Panc1 (cell line): ENCODE data around the gene MSH2. TPM values are rescaled to one million over a fixed set of nuclear protein-coding genes. Genes with fewer than 3 reads are reported as not detected.

ENCODE experiments used
- ATAC-seq: fragments of 200-7000 bp; cut with Tn5 transposase; 2 replicates; pipeline ENCODE4 v1.9.1; 2020; ENCODE audit warnings: mild to moderate bottlenecking, moderate library complexity
- BruUV-seq: library from RNA; stranded (reverse); fragments of 400-500 nt; replicated peaks from 2 replicates; lab custom pipeline; 2021; lab: Mats Ljungman, UMichigan
- CTCF ChIA-PET: fragments of 300-600 bp; sonication (Branson Sonifier 250); formaldehyde crosslinking; loops from one replicate; lab custom pipeline; 2022; ENCODE audit warnings: antibody characterized with exemption; lab: Charles Lee
- POLR2A ChIA-PET: fragments of 300-600 bp; sonication (Branson Sonifier 250); formaldehyde crosslinking; loops from one replicate; lab custom pipeline; 2022; ENCODE audit warnings: antibody characterized with exemption; lab: Charles Lee
- DNase-seq: peaks from one replicate; pipeline ENCODE4 v3.0.0-alpha.2; 2010; ENCODE audit warnings: low read depth, low spot score
- H3K27ac ChIP-seq: 2 replicates; pipeline ENCODE4 v1.5.1; 2011; ENCODE audit warnings: mild to moderate bottlenecking, low read length, inconsistent platforms
- H3K27me3 ChIP-seq: fragments of 200-500 bp; sonication (Bioruptor generic); 2 replicates; pipeline ENCODE4 v1.6.0; 2014; ENCODE audit warnings: low read length, inconsistent platforms; ENCODE audit not compliant: control insufficient read depth, insufficient read depth
- H3K36me3 ChIP-seq: fragments of 200-500 bp; sonication (Bioruptor generic); 2 replicates; pipeline ENCODE4 v1.5.1; 2014; ENCODE audit warnings: inconsistent platforms, mild to moderate bottlenecking, low read length, moderate library complexity; ENCODE audit not compliant: control insufficient read depth, insufficient read depth
- H3K4me1 ChIP-seq: 2 replicates; pipeline ENCODE4 v1.5.1; 2011; ENCODE audit warnings: inconsistent platforms, mild to moderate bottlenecking, low read length, moderate library complexity; ENCODE audit not compliant: control insufficient read depth, insufficient read depth
- H3K4me3 ChIP-seq, 2 experiments: 2 replicates each; pipeline ENCODE4 v1.5.1; 2011 to 2012; ENCODE audit warnings: low read depth in 2 of 2, low read length in 2 of 2, mild to moderate bottlenecking in 2 of 2, inconsistent platforms in 1 of 2, moderate library complexity in 1 of 2
- H3K9me3 ChIP-seq: fragments of 200-500 bp; sonication (Bioruptor generic); 2 replicates; pipeline ENCODE4 v1.5.1; 2014; ENCODE audit warnings: low read depth, mild to moderate bottlenecking, inconsistent platforms, low read length, moderate library complexity; ENCODE audit not compliant: control insufficient read depth, insufficient read depth
- POLR2AphosphoS5 ChIP-seq: IDR thresholded peaks from 2 replicates; pipeline ENCODE4 v1.6.1; 2012; ENCODE audit warnings: mild to moderate bottlenecking, low read depth, low read length, moderate library complexity
- SIN3A ChIP-seq: IDR thresholded peaks from 2 replicates; pipeline ENCODE4 v1.6.1; 2012; ENCODE audit warnings: low read depth, mild to moderate bottlenecking, low read length, moderate library complexity, borderline replicate concordance; ENCODE audit not compliant: insufficient read depth
- TCF7L2 ChIP-seq: IDR thresholded peaks from 2 replicates; pipeline ENCODE4 v1.6.1; 2011; ENCODE audit warnings: mild to moderate bottlenecking, low read depth, low read length, inconsistent platforms
- in situ Hi-C: cut with HindIII; loops from 2 replicates; pipeline ENCODE4 v1.10.0; 2016; ENCODE audit warnings: low sequenced_read_pairs, low pct_unique_long_range_greater_than_20kb
- intact Hi-C: fragments of 100-400 bp; cut with micrococcal nuclease; formaldehyde crosslinking; loops from one replicate; pipeline ENCODE4 v1.10.0; 2022; ENCODE audit not compliant: unreplicated experiment
- total RNA-seq: library from RNA; stranded (reverse); gene quantifications from one replicate; pipeline ENCODE4 v1.2.1, GENCODE V29; 2021; ENCODE audit not compliant: unreplicated experiment
- TF ChIP-seq, protein P1 (sequence below), 2 experiments: IDR thresholded peaks; 2 replicates each; pipeline ENCODE4 v1.6.1; 2011 to 2012; ENCODE audit warnings: low read depth in 2 of 2, control low read depth in 1 of 2, low read length in 1 of 2, mild to moderate bottlenecking in 1 of 2, moderate library complexity in 1 of 2; ENCODE audit not compliant: insufficient read depth in 1 of 2
- TF ChIP-seq, protein P2 (sequence below): fragments of 450-650 bp; IDR thresholded peaks from 2 replicates; pipeline ENCODE4 v1.5.1; 2017; ENCODE audit warnings: mild to moderate bottlenecking

MSH2 gene
- total RNA-seq, 1 experiment from 2014 or later: 72.2 TPM

DNA sequence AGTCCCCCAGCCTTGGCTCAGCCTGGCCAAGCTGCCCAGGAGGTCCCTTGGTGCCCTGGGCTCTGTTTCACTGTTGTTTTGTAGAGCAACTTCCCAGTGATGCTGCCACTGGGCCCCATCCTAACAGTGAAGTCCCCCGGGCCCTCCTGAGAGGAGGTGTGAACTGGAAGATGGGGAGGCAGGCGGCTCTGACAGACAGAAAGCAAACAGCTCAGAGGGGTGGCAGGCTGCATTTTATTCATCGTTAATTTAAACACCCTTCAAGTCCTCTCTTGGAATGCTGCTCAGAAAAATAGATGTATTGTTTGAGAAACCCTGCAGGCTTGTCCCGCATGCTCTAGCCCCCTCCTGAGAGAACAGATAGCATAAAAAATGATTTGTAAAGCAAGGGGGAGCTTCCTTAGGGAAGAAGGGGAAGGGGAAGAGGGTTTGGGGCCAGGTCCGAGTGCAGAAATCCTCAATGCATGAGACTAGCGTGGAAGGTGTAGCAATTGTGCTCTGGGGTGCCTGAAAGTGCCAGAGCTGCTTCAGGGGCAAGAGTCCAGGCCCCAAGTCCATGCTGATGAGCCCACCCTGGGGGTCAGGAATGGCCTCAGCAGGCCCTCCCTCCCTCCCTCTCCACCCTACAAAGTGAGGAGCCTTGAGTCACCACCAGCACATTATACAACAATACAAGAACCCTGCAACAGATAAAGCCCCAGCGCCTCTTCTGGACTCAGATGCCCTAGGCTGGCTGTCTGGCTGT lies 113.6 kb downstream of the MSH2 start:
- Histone ChIP-seq H3K9me3 (no peaks in the 10 kb centered on the region), H3K4me1 (peaks cover 4% of the 10 kb centered on the region; the same call in 1 of the 2 replicates), H3K4me3 (no peak overlapping the region), H3K27ac (no peak overlapping the region), H3K36me3 (no peaks in the 10 kb centered on the region), H3K27me3 (no peaks in the 10 kb centered on the region)
- in situ Hi-C loops (no loop called here), intact Hi-C loops (loop anchor here (10.0 kb wide), 1 partner anchor 248 kb away; no protein-coding TSS in a partner anchor)
- BruUV-seq: no TSS peak
- ATAC-seq (no peak), DNase-seq (no peak)
- TF ChIP-seq, protein P1, sequence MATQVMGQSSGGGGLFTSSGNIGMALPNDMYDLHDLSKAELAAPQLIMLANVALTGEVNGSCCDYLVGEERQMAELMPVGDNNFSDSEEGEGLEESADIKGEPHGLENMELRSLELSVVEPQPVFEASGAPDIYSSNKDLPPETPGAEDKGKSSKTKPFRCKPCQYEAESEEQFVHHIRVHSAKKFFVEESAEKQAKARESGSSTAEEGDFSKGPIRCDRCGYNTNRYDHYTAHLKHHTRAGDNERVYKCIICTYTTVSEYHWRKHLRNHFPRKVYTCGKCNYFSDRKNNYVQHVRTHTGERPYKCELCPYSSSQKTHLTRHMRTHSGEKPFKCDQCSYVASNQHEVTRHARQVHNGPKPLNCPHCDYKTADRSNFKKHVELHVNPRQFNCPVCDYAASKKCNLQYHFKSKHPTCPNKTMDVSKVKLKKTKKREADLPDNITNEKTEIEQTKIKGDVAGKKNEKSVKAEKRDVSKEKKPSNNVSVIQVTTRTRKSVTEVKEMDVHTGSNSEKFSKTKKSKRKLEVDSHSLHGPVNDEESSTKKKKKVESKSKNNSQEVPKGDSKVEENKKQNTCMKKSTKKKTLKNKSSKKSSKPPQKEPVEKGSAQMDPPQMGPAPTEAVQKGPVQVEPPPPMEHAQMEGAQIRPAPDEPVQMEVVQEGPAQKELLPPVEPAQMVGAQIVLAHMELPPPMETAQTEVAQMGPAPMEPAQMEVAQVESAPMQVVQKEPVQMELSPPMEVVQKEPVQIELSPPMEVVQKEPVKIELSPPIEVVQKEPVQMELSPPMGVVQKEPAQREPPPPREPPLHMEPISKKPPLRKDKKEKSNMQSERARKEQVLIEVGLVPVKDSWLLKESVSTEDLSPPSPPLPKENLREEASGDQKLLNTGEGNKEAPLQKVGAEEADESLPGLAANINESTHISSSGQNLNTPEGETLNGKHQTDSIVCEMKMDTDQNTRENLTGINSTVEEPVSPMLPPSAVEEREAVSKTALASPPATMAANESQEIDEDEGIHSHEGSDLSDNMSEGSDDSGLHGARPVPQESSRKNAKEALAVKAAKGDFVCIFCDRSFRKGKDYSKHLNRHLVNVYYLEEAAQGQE (IDR thresholded peaks at IDR 0.05; ENCODE audit: insufficient read depth in 1 of 2, low read depth in 2 of 2, low read length in 1 of 2): no peak
- TF ChIP-seq SIN3A (no peak), TCF7L2 (no peak), POLR2AphosphoS5 (no peak)
- TF ChIP-seq, protein P2, sequence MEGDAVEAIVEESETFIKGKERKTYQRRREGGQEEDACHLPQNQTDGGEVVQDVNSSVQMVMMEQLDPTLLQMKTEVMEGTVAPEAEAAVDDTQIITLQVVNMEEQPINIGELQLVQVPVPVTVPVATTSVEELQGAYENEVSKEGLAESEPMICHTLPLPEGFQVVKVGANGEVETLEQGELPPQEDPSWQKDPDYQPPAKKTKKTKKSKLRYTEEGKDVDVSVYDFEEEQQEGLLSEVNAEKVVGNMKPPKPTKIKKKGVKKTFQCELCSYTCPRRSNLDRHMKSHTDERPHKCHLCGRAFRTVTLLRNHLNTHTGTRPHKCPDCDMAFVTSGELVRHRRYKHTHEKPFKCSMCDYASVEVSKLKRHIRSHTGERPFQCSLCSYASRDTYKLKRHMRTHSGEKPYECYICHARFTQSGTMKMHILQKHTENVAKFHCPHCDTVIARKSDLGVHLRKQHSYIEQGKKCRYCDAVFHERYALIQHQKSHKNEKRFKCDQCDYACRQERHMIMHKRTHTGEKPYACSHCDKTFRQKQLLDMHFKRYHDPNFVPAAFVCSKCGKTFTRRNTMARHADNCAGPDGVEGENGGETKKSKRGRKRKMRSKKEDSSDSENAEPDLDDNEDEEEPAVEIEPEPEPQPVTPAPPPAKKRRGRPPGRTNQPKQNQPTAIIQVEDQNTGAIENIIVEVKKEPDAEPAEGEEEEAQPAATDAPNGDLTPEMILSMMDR: no peak
- ChIA-PET POLR2A (interaction anchor here (0.7 kb wide), 1 partner anchor 1664 kb away, joined by 3 read pairs; no protein-coding TSS in a partner anchor), CTCF (no interaction called here)

DNA sequence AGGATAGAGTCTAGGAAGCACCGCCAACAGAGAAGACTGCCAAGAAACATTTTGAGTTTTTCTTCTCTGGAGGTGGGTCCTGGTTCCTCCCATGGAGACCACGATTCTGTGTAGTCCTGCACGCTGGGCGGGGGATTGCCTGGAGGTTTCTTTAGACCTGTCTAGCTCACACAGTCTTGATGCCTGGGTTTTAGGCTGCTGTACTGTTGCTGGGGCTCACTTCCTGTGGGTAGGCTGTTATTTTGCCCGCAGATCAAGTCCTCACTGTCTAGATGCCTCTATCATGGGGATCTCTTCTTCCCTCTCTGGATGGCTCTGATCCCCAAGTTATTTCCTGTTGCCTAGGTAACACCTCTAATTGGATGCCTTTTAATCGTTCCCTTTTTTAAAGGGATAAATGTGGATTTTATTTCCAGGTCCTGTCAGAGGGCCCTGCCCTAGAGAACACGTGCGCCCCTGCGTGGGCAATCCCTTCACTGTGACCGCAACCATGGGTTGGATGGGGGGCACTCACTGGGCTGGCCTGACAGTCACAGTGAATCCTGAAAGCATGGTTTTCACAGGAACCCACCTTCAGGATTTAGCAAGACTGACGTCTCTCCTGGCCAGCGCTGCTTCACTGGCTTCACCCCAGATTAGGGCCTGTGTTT lies 115.7 kb downstream of the MSH2 start:
- BruUV-seq: no TSS peak
- TF ChIP-seq TCF7L2 (no peak), POLR2AphosphoS5 (no peak), SIN3A (no peak)
- TF ChIP-seq, protein P2: no peak
- TF ChIP-seq, protein P1 (IDR thresholded peaks at IDR 0.05; ENCODE audit: insufficient read depth in 1 of 2, low read depth in 2 of 2, low read length in 1 of 2): no peak
- ChIA-PET CTCF (no interaction called here), POLR2A (no interaction called here)
- H3K27me3 ChIP-seq: no peaks in the 10 kb centered on the region
- no peak for DNase-seq
- H3K4me3 ChIP-seq: no peak overlapping the region
- no peaks in the 10 kb centered on the region for H3K9me3 ChIP-seq
- intact Hi-C loops (loop anchor here (10.0 kb wide), 1 partner anchor 246 kb away; no protein-coding TSS in a partner anchor), in situ Hi-C loops (no loop called here)
- H3K36me3 ChIP-seq: no peaks in the 10 kb centered on the region
- no peak for ATAC-seq
- H3K27ac ChIP-seq: no peak overlapping the region
- peaks cover 4% of the 10 kb centered on the region; the same call in 1 of the 2 replicates for H3K4me1 ChIP-seq
